Activated CD4-positive, alpha-beta T cell treated with anti-CD3 and anti-CD28 coated beads for 4 hours (primary cell): ENCODE measurements around the gene ZNF563.
"Not testable (repeated sequence)": the region's sequence is repeated elsewhere in the genome, so short reads cannot be mapped to it uniquely, and the experiment has no call there.

Source experiments
- DNase-seq, 2 donors: peaks; one replicate each; pipeline ENCODE4 v3.0.0-alpha.2; 2020

Gene ZNF563

GRCh38 chr19:12333162-12334159 is at the start of gene ZNF563:
Gene ZNF563, minus strand, starts transcription at chr19:12333633. Its CDS starts 151 bp downstream, at chr19:12333482.
- DNase-seq: peak; percentile 98 to 99

GRCh38 chr19:12380444-12380737 is 47.0 kb upstream of the ZNF563 start:
- no peak for DNase-seq

- DNase-seq: no peak
Observed at GRCh38 chr19:12379732-12380443, 46.5 kb upstream of the ZNF563 start.

- DNase-seq: no peak
Observed at GRCh38 chr19:12374026-12374425, 40.6 kb upstream of the ZNF563 start.

- peak; percentile 84 to 86 for DNase-seq
Observed at GRCh38 chr19:12365236-12366162, 32.1 kb upstream of the ZNF563 start, which contains the start of gene ZNF442. Gene ZNF442, minus strand, starts transcription at chr19:12365683. Its CDS starts 2,052 bp downstream, at chr19:12363631.

- no peak for DNase-seq
Observed at GRCh38 chr19:12364391-12365235, 31.2 kb upstream of the ZNF563 start.

GRCh38 chr19:12362236-12362635 is 28.8 kb upstream of the ZNF563 start:
- DNase-seq: not testable (repeated sequence)

- no peak for DNase-seq
Observed at GRCh38 chr19:12353375-12353774, 19.9 kb upstream of the ZNF563 start.

- no peak for DNase-seq
Observed at GRCh38 chr19:12350890-12351197, 17.4 kb upstream of the ZNF563 start.

- no peak for DNase-seq
Observed at GRCh38 chr19:12350185-12350889, 16.9 kb upstream of the ZNF563 start.

GRCh38 chr19:12346896-12347295 is 13.5 kb upstream of the ZNF563 start:
- peak in 1 of 2 donors; percentile 18 for DNase-seq

- DNase-seq: no peak
Observed at GRCh38 chr19:12345197-12345596, 11.8 kb upstream of the ZNF563 start.

- peak; percentile 78 to 85 for DNase-seq
Observed at GRCh38 chr19:12331211-12331941, 2.1 kb downstream of the ZNF563 start.

GRCh38 chr19:12330340-12330739 is 3.1 kb downstream of the ZNF563 start:
- DNase-seq: no peak

GRCh38 chr19:12325690-12326089 is 7.7 kb downstream of the ZNF563 start:
- DNase-seq: no peak

- no peak for DNase-seq
Observed at GRCh38 chr19:12318782-12319413, 14.5 kb downstream of the ZNF563 start.

GRCh38 chr19:12314553-12314952 is 18.9 kb downstream of the ZNF563 start:
- no peak for DNase-seq

- DNase-seq: not testable (repeated sequence)
Observed at GRCh38 chr19:12308891-12309290, 24.5 kb downstream of the ZNF563 start.

- no peak for DNase-seq
Observed at GRCh38 chr19:12295191-12295590, 38.2 kb downstream of the ZNF563 start.
